Measurements from ENCODE around the gene KAT6B. TPM values are rescaled to one million over a fixed set of nuclear protein-coding genes. Genes with fewer than 3 reads are reported as not detected.
A peak's percentile ranks its signal among the peaks of the same experiment; 100 is the strongest.
"Not testable (repeated sequence)": the region's sequence is repeated elsewhere in the genome, so short reads cannot be mapped to it uniquely, and the experiment has no call there.

Gene KAT6B
- polyA plus RNA-seq (ENCODE audit: low read depth in 6 of 6): 10 to 100 TPM; 12.0 to 42.5 (median 29.4) TPM

- DNase-seq (peak; percentile 100), ATAC-seq (ENCODE audit: low read depth in 2 of 2) (peak; percentile 74 to 77)
- peaks cover 34 to 45% (median 44%) of the 10 kb centered on the region in 3 donors for H3K4me1 Mint-ChIP-seq
- no peaks in the 10 kb centered on the region for H3K9me3 Mint-ChIP-seq
- peak within 1 kb of the TSS; percentile 84 to 98 (median 94) for H3K4me3 Mint-ChIP-seq
- no peaks in the 10 kb centered on the region for H3K27me3 Mint-ChIP-seq
- peak within 1 kb of the TSS; percentile 97 to 99 (median 98) for H3K27ac Mint-ChIP-seq
- no peaks in the 10 kb centered on the region for H3K36me3 Mint-ChIP-seq
These were observed at the start of gene KAT6B for GRCh38 chr10:74826142-74827044. Gene KAT6B (plus strand): TSS chr10:74826600. CDS start chr10:74842858, 16,258 bp downstream.

- Mint-ChIP-seq H3K36me3 (peaks cover 0 to 15% of the 10 kb centered on the region in 2 donors), H3K9me3 (peaks cover 5 to 36% (median 11%) of the 10 kb centered on the region in 7 donors), H3K27me3 (peaks cover 0 to 8% (median 4%) of the 10 kb centered on the region in 3 donors), H3K27ac (peak overlapping the region in 2 of 6 donors; percentile 12 to 72), H3K4me1 (no peaks in the 10 kb centered on the region), H3K4me3 (no peak overlapping the region)
- no peak for DNase-seq
- no peak for ATAC-seq (ENCODE audit: low read depth in 2 of 2)
These were observed 47.8 kb upstream of the KAT6B start for GRCh38 chr10:74778436-74779094.

GRCh38 chr10:74781870-74782269, 44.5 kb upstream of the KAT6B start:
- H3K4me3 Mint-ChIP-seq; H3K27ac Mint-ChIP-seq; H3K27me3 Mint-ChIP-seq; H3K4me1 Mint-ChIP-seq; DNase-seq; ATAC-seq (ENCODE audit: low read depth in 2 of 2): not testable (repeated sequence)
- Mint-ChIP-seq H3K36me3 (peaks cover 0 to 10% of the 10 kb centered on the region in 2 donors), H3K9me3 (peaks cover 0 to 14% (median 2%) of the 10 kb centered on the region in 7 donors)

- Mint-ChIP-seq H3K27ac (no peak overlapping the region), H3K4me1 (peaks cover 0 to 4% (median 3%) of the 10 kb centered on the region in 3 donors), H3K27me3 (peaks cover 0 to 4% (median 0%) of the 10 kb centered on the region in 3 donors), H3K36me3 (no peaks in the 10 kb centered on the region), H3K4me3 (no peak overlapping the region), H3K9me3 (no peaks in the 10 kb centered on the region)
- ATAC-seq (ENCODE audit: low read depth in 2 of 2) (no peak), DNase-seq (no peak)
These were observed 41.9 kb upstream of the KAT6B start for GRCh38 chr10:74784462-74784861.

GRCh38 chr10:74786126-74786525, 40.3 kb upstream of the KAT6B start:
- H3K4me3 Mint-ChIP-seq: peak overlapping the region in 1 of 8 donors; percentile 62

GRCh38 chr10:74787457-74787856, 38.9 kb upstream of the KAT6B start:
- Mint-ChIP-seq H3K4me1 (peaks cover 0 to 4% (median 3%) of the 10 kb centered on the region in 3 donors), H3K36me3 (no peaks in the 10 kb centered on the region), H3K27ac (peak overlapping the region in 1 of 6 donors; percentile 1), H3K9me3 (no peaks in the 10 kb centered on the region), H3K4me3 (no peak overlapping the region), H3K27me3 (no peaks in the 10 kb centered on the region)
- ATAC-seq (ENCODE audit: low read depth in 2 of 2) (no peak), DNase-seq (no peak)

More at GRCh38 chr10:74786126-74786525, 40.3 kb upstream of the KAT6B start:
- DNase-seq: no peak
- no peak for ATAC-seq (ENCODE audit: low read depth in 2 of 2)
- Mint-ChIP-seq H3K9me3 (no peaks in the 10 kb centered on the region), H3K4me1 (peaks cover 0 to 4% (median 3%) of the 10 kb centered on the region in 3 donors), H3K36me3 (no peaks in the 10 kb centered on the region), H3K27me3 (no peaks in the 10 kb centered on the region), H3K27ac (peak overlapping the region in 1 of 6 donors; percentile 4)

GRCh38 chr10:74791979-74792378, 34.4 kb upstream of the KAT6B start:
- not testable (repeated sequence) for ATAC-seq (ENCODE audit: low read depth in 2 of 2); H3K27me3 Mint-ChIP-seq; H3K4me3 Mint-ChIP-seq; H3K9me3 Mint-ChIP-seq; H3K36me3 Mint-ChIP-seq; DNase-seq
- Mint-ChIP-seq H3K27ac (peak overlapping the region in 1 of 6 donors; percentile 56), H3K4me1 (peaks cover 13 to 26% (median 17%) of the 10 kb centered on the region in 3 donors)

GRCh38 chr10:74792726-74793125, 33.7 kb upstream of the KAT6B start:
- no peak for ATAC-seq (ENCODE audit: low read depth in 2 of 2)
- H3K27ac Mint-ChIP-seq: no peak overlapping the region
- no peak for DNase-seq
- no peak overlapping the region for H3K4me3 Mint-ChIP-seq
- peaks cover 14 to 28% (median 24%) of the 10 kb centered on the region in 3 donors for H3K4me1 Mint-ChIP-seq
- no peaks in the 10 kb centered on the region for H3K9me3 Mint-ChIP-seq
- H3K36me3 Mint-ChIP-seq: peaks cover 0 to 4% of the 10 kb centered on the region in 2 donors
- H3K27me3 Mint-ChIP-seq: peaks cover 0 to 8% (median 7%) of the 10 kb centered on the region in 3 donors

- H3K27ac Mint-ChIP-seq; ATAC-seq (ENCODE audit: low read depth in 2 of 2); H3K9me3 Mint-ChIP-seq; H3K36me3 Mint-ChIP-seq; H3K4me3 Mint-ChIP-seq; DNase-seq: not testable (repeated sequence)
- peaks cover 14 to 30% (median 26%) of the 10 kb centered on the region in 3 donors for H3K4me1 Mint-ChIP-seq
- peaks cover 0 to 11% (median 11%) of the 10 kb centered on the region in 3 donors for H3K27me3 Mint-ChIP-seq
These were observed 33.2 kb upstream of the KAT6B start for GRCh38 chr10:74793240-74793639.

- no peaks in the 10 kb centered on the region for H3K9me3 Mint-ChIP-seq
- H3K27ac Mint-ChIP-seq: peak overlapping the region in 1 of 6 donors; percentile 58
- peaks cover 0 to 4% of the 10 kb centered on the region in 2 donors for H3K36me3 Mint-ChIP-seq
- DNase-seq: no peak
- peaks cover 14 to 30% (median 26%) of the 10 kb centered on the region in 3 donors for H3K4me1 Mint-ChIP-seq
- peaks cover 0 to 11% (median 11%) of the 10 kb centered on the region in 3 donors for H3K27me3 Mint-ChIP-seq
- H3K4me3 Mint-ChIP-seq: peak overlapping the region in 3 of 8 donors; percentile 0 to 88 (median 2)
- no peak for ATAC-seq (ENCODE audit: low read depth in 2 of 2)
These were observed 31.9 kb upstream of the KAT6B start for GRCh38 chr10:74794531-74794930.

GRCh38 chr10:74797550-74797949, 28.9 kb upstream of the KAT6B start:
- Mint-ChIP-seq H3K27ac (no peak overlapping the region), H3K36me3 (peaks cover 0 to 4% of the 10 kb centered on the region in 2 donors), H3K9me3 (peaks cover 0 to 2% (median 0%) of the 10 kb centered on the region in 7 donors), H3K27me3 (peaks cover 0 to 11% (median 11%) of the 10 kb centered on the region in 3 donors), H3K4me1 (peaks cover 14 to 30% (median 26%) of the 10 kb centered on the region in 3 donors), H3K4me3 (peak overlapping the region in 1 of 8 donors; percentile 23)
- no peak for DNase-seq
- ATAC-seq (ENCODE audit: low read depth in 2 of 2): no peak

- Mint-ChIP-seq H3K27me3 (peaks cover 0 to 11% (median 11%) of the 10 kb centered on the region in 3 donors), H3K9me3 (peaks cover 0 to 2% (median 0%) of the 10 kb centered on the region in 7 donors), H3K4me3 (no peak overlapping the region), H3K4me1 (peaks cover 10 to 27% (median 22%) of the 10 kb centered on the region in 3 donors), H3K36me3 (peaks cover 0 to 1% of the 10 kb centered on the region in 2 donors), H3K27ac (no peak overlapping the region)
- ATAC-seq (ENCODE audit: low read depth in 2 of 2): no peak
- DNase-seq: no peak
These were observed 26.6 kb upstream of the KAT6B start for GRCh38 chr10:74799721-74800221.

- Mint-ChIP-seq H3K4me1 (peaks cover 4 to 12% (median 11%) of the 10 kb centered on the region in 3 donors), H3K36me3 (no peaks in the 10 kb centered on the region), H3K27me3 (peaks cover 0 to 11% (median 11%) of the 10 kb centered on the region in 3 donors), H3K27ac (no peak overlapping the region), H3K4me3 (no peak overlapping the region), H3K9me3 (peaks cover 0 to 2% (median 0%) of the 10 kb centered on the region in 7 donors)
- ATAC-seq (ENCODE audit: low read depth in 2 of 2) (no peak), DNase-seq (no peak)
These were observed 25.0 kb upstream of the KAT6B start for GRCh38 chr10:74801447-74801846.
